Eye (tissue), 1 donor: ENCODE results near the gene RPS10.
"Not testable (repeated sequence)": the region's sequence is repeated elsewhere in the genome, so short reads cannot be mapped to it uniquely, and the experiment has no call there.

Experiments used
- DNase-seq: peaks from one replicate; pipeline ENCODE4 v3.0.0-alpha.2; 2015

RPS10 gene

GRCh38 chr6:34391786-34392496 is 33.9 kb downstream of the RPS10 start:
- peak; percentile 86 for DNase-seq

GRCh38 chr6:34391473-34391785 is 34.4 kb downstream of the RPS10 start:
- no peak for DNase-seq

GRCh38 chr6:34390531-34391472 is 35.1 kb downstream of the RPS10 start:
- peak; percentile 72 for DNase-seq

GRCh38 chr6:34389034-34389433 is 36.8 kb downstream of the RPS10 start:
- DNase-seq: no peak

GRCh38 chr6:34388421-34388820 is 37.4 kb downstream of the RPS10 start:
- DNase-seq: no peak

- DNase-seq: no peak
Measured at GRCh38 chr6:34386316-34387137, 39.3 kb downstream of the RPS10 start.

- no peak for DNase-seq
Measured at GRCh38 chr6:34385793-34386195, 40.1 kb downstream of the RPS10 start.

GRCh38 chr6:34384321-34385153 is 41.3 kb downstream of the RPS10 start:
- DNase-seq: no peak

GRCh38 chr6:34383656-34384320 is 42.1 kb downstream of the RPS10 start:
- no peak for DNase-seq

GRCh38 chr6:34383161-34383631 is 42.7 kb downstream of the RPS10 start:
- DNase-seq: no peak

GRCh38 chr6:34381081-34381480 is 44.8 kb downstream of the RPS10 start:
- no peak for DNase-seq

GRCh38 chr6:34378470-34378869 is 47.4 kb downstream of the RPS10 start:
- DNase-seq: no peak

GRCh38 chr6:34377984-34378383 is 47.9 kb downstream of the RPS10 start:
- no peak for DNase-seq

GRCh38 chr6:34377571-34377970 is 48.3 kb downstream of the RPS10 start:
- not testable (repeated sequence) for DNase-seq

- no peak for DNase-seq
Measured at GRCh38 chr6:34375833-34376232, 50.0 kb downstream of the RPS10 start.

GRCh38 chr6:34374508-34374907 is 51.4 kb downstream of the RPS10 start:
- DNase-seq: no peak

GRCh38 chr6:34374069-34374468 is 51.8 kb downstream of the RPS10 start:
- DNase-seq: no peak

- DNase-seq: no peak
Measured at GRCh38 chr6:34373511-34373910, 52.4 kb downstream of the RPS10 start.

- DNase-seq: not testable (repeated sequence)
Measured at GRCh38 chr6:34371865-34372264, 54.0 kb downstream of the RPS10 start.

GRCh38 chr6:34370361-34370760 is 55.5 kb downstream of the RPS10 start:
- DNase-seq: no peak

- no peak for DNase-seq
Measured at GRCh38 chr6:34369385-34369784, 56.5 kb downstream of the RPS10 start.
